ENCODE measurements around the gene RALGPS1. TPM values are rescaled to one million over a fixed set of nuclear protein-coding genes. Genes with fewer than 3 reads are reported as not detected.

The RALGPS1 gene
- total and polyA plus RNA-seq, 2 of the 8 experiments (the other 6 are each of a cell fraction or from before 2014, with no cell fraction given): 20.0 to 23.5 TPM

DNA sequence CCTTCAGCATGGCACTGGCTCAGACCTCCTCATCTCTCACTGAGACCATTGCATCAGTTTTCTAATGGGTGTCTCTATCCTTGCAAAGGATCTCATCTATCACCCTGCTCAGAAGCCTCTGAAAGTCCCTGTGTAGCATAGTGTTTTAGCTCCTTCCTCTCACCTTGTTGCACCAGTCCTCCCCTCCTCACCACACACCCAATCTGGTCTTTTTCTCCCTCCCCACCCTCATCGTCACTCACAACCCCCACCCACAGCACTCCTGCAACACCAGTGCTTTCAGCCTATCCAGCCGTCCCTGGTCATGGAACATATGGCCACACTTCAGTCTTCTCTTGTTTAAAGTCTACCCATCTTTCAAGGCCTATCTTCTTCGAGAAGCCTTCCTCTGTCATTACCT lies 133.4 kb downstream of the RALGPS1 start (continued):
- TF ChIP-seq KDM5A (IDR thresholded peaks at IDR 0.05; ENCODE audit: low read length): no peak

Data from H1 (cell line).